Panc1 (cell line): ENCODE data around the gene PITRM1.

Experiments used
- POLR2AphosphoS5 ChIP-seq: IDR thresholded peaks from 2 replicates; pipeline ENCODE4 v1.6.1; 2012; ENCODE audit warnings: mild to moderate bottlenecking, low read depth, low read length, moderate library complexity
- SIN3A ChIP-seq: IDR thresholded peaks from 2 replicates; pipeline ENCODE4 v1.6.1; 2012; ENCODE audit warnings: low read depth, mild to moderate bottlenecking, low read length, moderate library complexity, borderline replicate concordance; ENCODE audit not compliant: insufficient read depth
- TCF7L2 ChIP-seq: IDR thresholded peaks from 2 replicates; pipeline ENCODE4 v1.6.1; 2011; ENCODE audit warnings: mild to moderate bottlenecking, low read depth, low read length, inconsistent platforms
- TF ChIP-seq, protein P1 (sequence below): fragments of 450-650 bp; IDR thresholded peaks from 2 replicates; pipeline ENCODE4 v1.5.1; 2017; ENCODE audit warnings: mild to moderate bottlenecking
- TF ChIP-seq, protein P2 (sequence below), 2 experiments: IDR thresholded peaks; 2 replicates each; pipeline ENCODE4 v1.6.1; 2011 to 2012; ENCODE audit warnings: low read depth in 2 of 2, control low read depth in 1 of 2, low read length in 1 of 2, mild to moderate bottlenecking in 1 of 2, moderate library complexity in 1 of 2; ENCODE audit not compliant: insufficient read depth in 1 of 2

DNA sequence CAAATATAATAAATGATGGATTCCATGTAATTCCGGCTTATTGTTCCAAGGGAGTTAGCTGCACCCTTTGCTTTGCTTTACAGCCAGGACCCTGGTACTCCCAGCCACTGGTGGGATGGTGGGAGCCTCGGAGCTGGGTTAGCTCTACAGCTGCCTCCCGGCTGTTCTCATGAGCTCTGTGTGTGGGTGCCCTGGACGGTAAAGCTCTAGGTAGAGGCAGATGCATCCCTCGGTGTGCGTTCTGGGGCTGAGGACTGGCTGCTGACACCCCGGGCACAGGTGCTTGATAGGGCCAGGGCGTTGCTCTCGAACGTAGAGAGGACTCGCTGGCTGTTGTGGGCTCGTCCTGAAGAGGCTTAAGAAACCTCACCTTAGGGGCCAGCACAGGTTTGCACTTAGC, 55.1 kb downstream of the PITRM1 start:
- TF ChIP-seq, protein P1, sequence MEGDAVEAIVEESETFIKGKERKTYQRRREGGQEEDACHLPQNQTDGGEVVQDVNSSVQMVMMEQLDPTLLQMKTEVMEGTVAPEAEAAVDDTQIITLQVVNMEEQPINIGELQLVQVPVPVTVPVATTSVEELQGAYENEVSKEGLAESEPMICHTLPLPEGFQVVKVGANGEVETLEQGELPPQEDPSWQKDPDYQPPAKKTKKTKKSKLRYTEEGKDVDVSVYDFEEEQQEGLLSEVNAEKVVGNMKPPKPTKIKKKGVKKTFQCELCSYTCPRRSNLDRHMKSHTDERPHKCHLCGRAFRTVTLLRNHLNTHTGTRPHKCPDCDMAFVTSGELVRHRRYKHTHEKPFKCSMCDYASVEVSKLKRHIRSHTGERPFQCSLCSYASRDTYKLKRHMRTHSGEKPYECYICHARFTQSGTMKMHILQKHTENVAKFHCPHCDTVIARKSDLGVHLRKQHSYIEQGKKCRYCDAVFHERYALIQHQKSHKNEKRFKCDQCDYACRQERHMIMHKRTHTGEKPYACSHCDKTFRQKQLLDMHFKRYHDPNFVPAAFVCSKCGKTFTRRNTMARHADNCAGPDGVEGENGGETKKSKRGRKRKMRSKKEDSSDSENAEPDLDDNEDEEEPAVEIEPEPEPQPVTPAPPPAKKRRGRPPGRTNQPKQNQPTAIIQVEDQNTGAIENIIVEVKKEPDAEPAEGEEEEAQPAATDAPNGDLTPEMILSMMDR, result no peak
- TF ChIP-seq SIN3A (no peak), POLR2AphosphoS5 (no peak), TCF7L2 (no peak)
- TF ChIP-seq, protein P2, sequence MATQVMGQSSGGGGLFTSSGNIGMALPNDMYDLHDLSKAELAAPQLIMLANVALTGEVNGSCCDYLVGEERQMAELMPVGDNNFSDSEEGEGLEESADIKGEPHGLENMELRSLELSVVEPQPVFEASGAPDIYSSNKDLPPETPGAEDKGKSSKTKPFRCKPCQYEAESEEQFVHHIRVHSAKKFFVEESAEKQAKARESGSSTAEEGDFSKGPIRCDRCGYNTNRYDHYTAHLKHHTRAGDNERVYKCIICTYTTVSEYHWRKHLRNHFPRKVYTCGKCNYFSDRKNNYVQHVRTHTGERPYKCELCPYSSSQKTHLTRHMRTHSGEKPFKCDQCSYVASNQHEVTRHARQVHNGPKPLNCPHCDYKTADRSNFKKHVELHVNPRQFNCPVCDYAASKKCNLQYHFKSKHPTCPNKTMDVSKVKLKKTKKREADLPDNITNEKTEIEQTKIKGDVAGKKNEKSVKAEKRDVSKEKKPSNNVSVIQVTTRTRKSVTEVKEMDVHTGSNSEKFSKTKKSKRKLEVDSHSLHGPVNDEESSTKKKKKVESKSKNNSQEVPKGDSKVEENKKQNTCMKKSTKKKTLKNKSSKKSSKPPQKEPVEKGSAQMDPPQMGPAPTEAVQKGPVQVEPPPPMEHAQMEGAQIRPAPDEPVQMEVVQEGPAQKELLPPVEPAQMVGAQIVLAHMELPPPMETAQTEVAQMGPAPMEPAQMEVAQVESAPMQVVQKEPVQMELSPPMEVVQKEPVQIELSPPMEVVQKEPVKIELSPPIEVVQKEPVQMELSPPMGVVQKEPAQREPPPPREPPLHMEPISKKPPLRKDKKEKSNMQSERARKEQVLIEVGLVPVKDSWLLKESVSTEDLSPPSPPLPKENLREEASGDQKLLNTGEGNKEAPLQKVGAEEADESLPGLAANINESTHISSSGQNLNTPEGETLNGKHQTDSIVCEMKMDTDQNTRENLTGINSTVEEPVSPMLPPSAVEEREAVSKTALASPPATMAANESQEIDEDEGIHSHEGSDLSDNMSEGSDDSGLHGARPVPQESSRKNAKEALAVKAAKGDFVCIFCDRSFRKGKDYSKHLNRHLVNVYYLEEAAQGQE (IDR thresholded peaks at IDR 0.05; ENCODE audit: insufficient read depth in 1 of 2, low read depth in 2 of 2, low read length in 1 of 2), result no peak
